ENCODE results near the gene TKFC. TPM values are rescaled to one million over a fixed set of nuclear protein-coding genes. Genes with fewer than 3 reads are reported as not detected.
A peak's percentile ranks its signal among the peaks of the same experiment; 100 is the strongest.

TKFC gene
- total RNA-seq, 4 donors from 2014 or later = 9.4 to 15.1 (median 13.4) TPM

DNA sequence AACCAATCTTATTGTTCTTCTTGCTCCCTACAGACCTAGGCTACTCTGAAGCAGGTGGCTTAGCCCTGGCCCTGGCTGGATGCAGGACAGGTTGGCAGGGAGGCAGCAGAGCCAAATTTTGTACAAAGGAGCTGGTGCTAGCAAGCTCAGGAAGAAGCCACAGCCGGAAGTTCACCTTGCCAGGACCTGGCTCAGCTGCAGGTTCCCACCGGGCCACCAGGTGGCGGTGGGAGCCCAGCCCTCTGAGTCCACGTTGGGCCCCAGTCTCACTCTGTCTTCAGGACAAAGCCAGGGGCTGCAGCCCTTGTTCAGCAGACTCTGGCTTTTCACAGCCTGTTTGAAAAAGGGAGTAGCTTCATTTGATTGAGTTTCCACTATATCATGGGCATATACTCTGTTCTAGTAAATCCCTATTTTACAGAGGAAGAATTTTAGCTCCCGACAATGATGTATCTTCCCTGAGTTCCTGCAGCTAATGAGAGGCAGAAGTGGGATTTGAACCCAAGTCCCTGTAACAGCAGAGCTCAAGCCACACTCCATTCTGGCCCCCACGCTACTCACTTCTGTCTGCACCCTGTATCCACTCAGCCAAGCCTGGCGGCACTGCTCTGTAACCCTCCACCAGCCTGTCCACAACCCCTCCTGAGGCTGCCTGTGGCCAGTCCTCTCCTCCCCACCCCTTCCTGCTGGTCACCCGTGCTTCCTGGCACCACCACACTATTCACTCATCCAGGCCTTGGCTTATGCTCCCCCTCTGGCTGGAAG lies 3.3 kb downstream of the TKFC start:
- TF ChIP-seq POLR2A (IDR thresholded peaks at IDR 0.05) (no peak), CTCF (IDR thresholded peaks at IDR 0.05) (peak in 3 of 4 experiments; percentile 94 to 98 (median 95))
- Histone ChIP-seq H3K36me3 (peaks cover 0 to 24% of the 10 kb centered on the region in 2 donors), H3K9me3 (no peaks in the 10 kb centered on the region), H3K4me3 (no peak overlapping the region), H3K27ac (peak overlapping the region in 3 of 4 donors; percentile 16 to 57 (median 40)), H3K27me3 (no peaks in the 10 kb centered on the region), H3K4me1 (peaks cover 4 to 42% (median 10%) of the 10 kb centered on the region in 3 donors)
- peak; percentile 50 for ATAC-seq
- 36 to 58% methylated on average over 4 to 6 of the region's 8 CpGs for WGBS, 2 donors (ENCODE audit: low coverage in 1 of 2)

DNA sequence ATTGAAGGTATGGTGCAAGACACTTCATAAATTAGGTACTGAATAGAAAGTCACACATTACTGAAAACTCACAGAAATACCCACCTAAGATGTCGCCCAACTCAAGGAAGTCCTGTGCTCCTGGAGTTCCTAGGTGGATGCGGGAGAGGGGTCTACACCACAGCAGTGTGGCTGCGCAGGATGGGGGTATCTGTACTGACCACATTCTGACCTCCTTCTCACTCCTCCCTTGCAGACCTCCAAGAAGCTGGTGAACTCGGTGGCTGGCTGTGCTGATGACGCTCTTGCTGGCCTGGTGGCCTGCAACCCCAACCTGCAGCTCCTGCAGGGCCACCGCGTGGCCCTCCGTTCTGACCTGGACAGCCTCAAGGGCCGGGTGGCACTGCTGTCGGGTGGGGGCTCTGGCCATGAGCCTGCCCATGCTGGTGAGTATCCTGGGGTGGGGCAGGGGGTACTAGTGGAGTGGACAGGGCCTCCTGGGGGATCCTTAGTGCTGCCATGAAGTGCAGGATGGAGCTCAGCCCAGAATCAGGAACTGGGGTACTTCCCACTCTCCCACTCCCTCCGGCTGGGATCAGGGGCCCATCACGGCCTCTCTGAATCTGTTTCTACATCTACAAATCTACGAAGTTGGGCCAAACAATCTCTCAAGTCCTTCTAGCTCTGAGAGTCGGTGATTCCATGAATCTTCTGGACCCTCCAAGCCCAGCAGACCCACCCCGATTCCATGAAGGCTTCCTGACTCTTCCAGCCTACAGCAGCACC lies 4.9 kb downstream of the TKFC start:
- H3K36me3 ChIP-seq = peaks cover 0 to 39% of the 10 kb centered on the region in 2 donors
- H3K27ac ChIP-seq = no peak overlapping the region
- 89 to 100% methylated on average over 1 to 6 of the region's 15 CpGs for WGBS, 2 donors (ENCODE audit: low coverage in 1 of 2)
- H3K9me3 ChIP-seq = no peaks in the 10 kb centered on the region
- TF ChIP-seq EP300 (IDR thresholded peaks at IDR 0.05) (no peak), POLR2AphosphoS5 (IDR thresholded peaks at IDR 0.05) (no peak), CTCF (IDR thresholded peaks at IDR 0.05) (no peak), POLR2A (IDR thresholded peaks at IDR 0.05) (no peak)
- peaks cover 0 to 31% (median 3%) of the 10 kb centered on the region in 3 donors for H3K4me1 ChIP-seq
- ATAC-seq = no peak
- no peak overlapping the region for H3K4me3 ChIP-seq
- no peaks in the 10 kb centered on the region for H3K27me3 ChIP-seq

DNA sequence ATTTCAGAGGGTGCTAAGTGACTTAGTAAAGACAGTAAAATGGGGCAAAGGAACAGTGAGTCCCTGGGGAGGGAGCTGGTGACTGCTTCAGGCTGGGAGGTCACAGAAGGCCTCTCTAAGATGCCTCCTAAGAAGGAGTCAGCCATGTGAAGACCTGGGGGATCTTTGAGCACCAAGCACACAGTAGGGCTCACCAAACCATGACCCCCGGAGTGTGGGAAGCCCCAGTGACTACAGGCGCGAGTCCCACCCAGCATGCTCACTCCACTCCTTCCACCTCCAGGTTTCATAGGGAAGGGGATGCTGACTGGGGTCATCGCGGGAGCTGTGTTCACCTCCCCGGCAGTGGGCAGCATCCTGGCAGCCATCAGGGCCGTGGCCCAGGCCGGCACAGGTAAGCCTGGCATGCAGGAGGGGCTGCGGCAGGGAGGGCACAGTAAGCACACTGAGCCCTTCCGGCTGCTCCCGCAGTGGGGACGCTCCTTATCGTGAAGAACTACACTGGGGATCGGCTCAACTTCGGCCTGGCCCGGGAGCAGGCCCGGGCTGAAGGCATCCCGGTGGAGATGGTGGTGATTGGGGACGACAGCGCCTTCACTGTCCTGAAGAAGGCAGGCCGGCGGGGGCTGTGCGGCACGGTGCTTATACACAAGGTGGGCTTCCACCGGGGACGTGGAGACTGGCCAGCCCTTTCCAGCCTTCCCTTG lies 5.9 kb downstream of the TKFC start:
- TF ChIP-seq POLR2A (IDR thresholded peaks at IDR 0.05) (no peak), EP300 (IDR thresholded peaks at IDR 0.05) (no peak), POLR2AphosphoS5 (IDR thresholded peaks at IDR 0.05) (no peak), CTCF (IDR thresholded peaks at IDR 0.05) (no peak)
- WGBS, 2 donors (ENCODE audit: low coverage in 1 of 2) = 97 to 100% methylated on average over 1 to 5 of the region's 26 CpGs
- H3K36me3 ChIP-seq = peaks cover 0 to 49% of the 10 kb centered on the region in 2 donors

DNA sequence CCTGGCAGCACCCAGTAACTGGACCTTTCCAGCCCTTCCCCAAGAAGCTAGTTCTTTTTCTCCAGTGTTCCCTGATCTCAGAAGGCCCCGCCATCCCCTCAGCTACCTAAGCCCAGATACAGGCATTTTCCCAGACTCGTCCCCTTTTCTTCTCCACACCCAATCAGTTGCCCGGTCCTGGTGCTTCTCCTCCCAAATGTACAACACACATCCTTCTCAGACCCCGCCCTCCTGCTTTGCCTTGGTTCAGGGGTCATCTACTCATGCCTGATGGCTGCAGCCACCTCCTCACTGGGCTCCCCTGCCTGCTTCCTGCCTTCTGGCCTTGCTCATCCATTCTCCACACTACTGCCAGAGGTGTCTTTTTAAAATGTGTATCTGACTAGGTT lies 6.5 kb downstream of the TKFC start:
- TF ChIP-seq POLR2AphosphoS5 (IDR thresholded peaks at IDR 0.05) = no peak
- TF ChIP-seq POLR2A (IDR thresholded peaks at IDR 0.05) = no peak
- TF ChIP-seq EP300 (IDR thresholded peaks at IDR 0.05) = no peak
- no peak for TF ChIP-seq CTCF (IDR thresholded peaks at IDR 0.05)
- WGBS, 2 donors (ENCODE audit: low coverage in 1 of 2) = 62 to 93% methylated on average over 3 of the region's 4 CpGs
- H3K4me1 ChIP-seq = peaks cover 0 to 21% (median 0%) of the 10 kb centered on the region in 3 donors
- no peaks in the 10 kb centered on the region for H3K9me3 ChIP-seq
- H3K27ac ChIP-seq = no peak overlapping the region
- H3K36me3 ChIP-seq = peaks cover 0 to 51% of the 10 kb centered on the region in 2 donors
- no peak for ATAC-seq
- no peak overlapping the region for H3K4me3 ChIP-seq
- no peaks in the 10 kb centered on the region for H3K27me3 ChIP-seq

More for the DNA sequence above, 5.9 kb downstream of the TKFC start:
- no peak overlapping the region for H3K27ac ChIP-seq
- H3K9me3 ChIP-seq = no peaks in the 10 kb centered on the region
- no peaks in the 10 kb centered on the region for H3K27me3 ChIP-seq
- H3K4me3 ChIP-seq = no peak overlapping the region
- H3K4me1 ChIP-seq = peaks cover 0 to 25% (median 0%) of the 10 kb centered on the region in 3 donors
- ATAC-seq = no peak
